ENCODE results near the gene TMEM238.

DNA sequence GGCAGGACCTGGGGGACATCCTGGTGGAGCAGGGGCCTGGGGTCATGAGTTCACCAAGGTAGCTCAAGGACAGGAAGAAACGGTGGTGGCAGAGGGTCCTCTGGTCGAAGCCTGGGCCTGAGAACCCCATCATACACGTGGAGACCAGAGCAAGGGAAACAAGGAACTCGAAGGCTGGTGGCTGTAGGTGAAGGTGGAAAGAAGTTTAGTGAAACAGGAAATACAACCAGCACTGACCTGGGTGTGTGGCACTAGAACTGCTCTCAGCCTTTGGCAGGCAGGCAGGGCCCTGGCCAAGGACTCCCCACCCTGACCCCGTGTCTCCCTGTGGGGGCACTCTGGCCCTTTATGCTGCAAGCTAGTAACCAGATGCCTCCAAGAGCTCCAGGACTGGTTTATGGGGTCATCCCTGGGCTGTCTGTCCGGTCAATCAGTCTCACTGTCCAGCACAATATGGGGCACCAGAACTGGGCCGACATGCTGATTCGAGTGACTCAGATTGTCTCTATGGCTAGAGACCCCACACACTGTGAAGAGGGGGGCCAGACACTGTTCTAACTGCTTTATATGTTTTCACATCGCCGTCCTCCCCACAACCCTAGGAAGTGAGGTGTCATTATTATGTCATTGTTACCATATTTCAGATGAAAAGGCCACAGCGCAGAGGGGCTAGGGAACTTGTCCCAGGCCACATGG lies 33.3 kb downstream of the TMEM238 start:
- TF ChIP-seq POLR2AphosphoS5 (IDR thresholded peaks at IDR 0.05) (no peak), CTCF (IDR thresholded peaks at IDR 0.05 in 8 of 11, conservative IDR thresholded peaks at IDR 0.05 in 3 of 11) (no peak)

Measured in spleen (tissue), 7 donors.